Pancreas (tissue), 10 donors: ENCODE data around the gene FOXC2. TPM values are rescaled to one million over a fixed set of nuclear protein-coding genes. Genes with fewer than 3 reads are reported as not detected.

ENCODE experiments used
- ATAC-seq, 4 donors: fragments of 200-7000 bp; cut with Tn5 transposase; one replicate each; pipeline versions ENCODE4 v1.8.0 to v1.9.1; 2020; ENCODE audit warnings: mild to moderate bottlenecking in 4 of 4, moderate library complexity in 4 of 4
- DNase-seq, 6 donors: peaks; one replicate each; pipeline ENCODE4 v3.0.0-alpha.2; 2020
- FAIRE-seq: peaks from 2 replicates; lab custom pipeline; 2012; peaks lifted over from hg19 to GRCh38; lab: Jason Lieb, UNC
- H3K27ac ChIP-seq, 4 donors: fragments of 200-600 bp; sonication (generic); 1 replicate in 3 of 4; 2 replicates in 1 of 4; pipeline versions ENCODE4 v1.5.0 to v1.8.0; 2020
- H3K27me3 ChIP-seq, 4 donors: fragments of 200-600 bp; one replicate each; pipeline ENCODE4 v1.8.0; 2021
- H3K36me3 ChIP-seq, 3 donors: fragments of 200-600 bp; sonication (generic) in 1 of 3; one replicate each; pipeline versions ENCODE4 v1.5.0 to v1.8.0; 2020 to 2021
- H3K4me1 ChIP-seq, 3 donors: fragments of 200-600 bp; one replicate each; pipeline ENCODE4 v1.8.0; 2021
- H3K4me3 ChIP-seq, 4 donors: fragments of 200-600 bp; sonication (generic) in 2 of 4; one replicate each; pipeline versions ENCODE4 v1.5.0 to v1.8.0; 2020 to 2021
- H3K9me3 ChIP-seq, 4 donors: fragments of 200-600 bp; one replicate each; pipeline ENCODE4 v1.8.0; 2021
- WGBS, 2 donors: extraction: QIAGEN DNeasy Blood & Tissue Kit; methylation state at CpG; one replicate each; pipeline ENCODE4 v1.1.7; 2013; 5-methylcytosine and 5-hydroxymethylcytosine counted together
- intact Hi-C, 3 donors: fragments of 100-400 bp; cut with DNase I; formaldehyde crosslinking; loops; one replicate each; pipeline versions ENCODE4 v1.11.1 to v1.14.2; 2022
- polyA plus RNA-seq, 2 donors: library from polyadenylated mRNA; stranded (reverse); fragments of 200-250 nt; gene quantifications; one replicate each; pipeline ENCODE4 v1.2.3, GENCODE V29; 2013
- total RNA-seq, 6 donors: library from RNA; stranded (reverse); fragmentation: NEBNext Ultra II Directional in 4 of 6; extraction: Animal tissue kit (Norgen Biotek cat#: 25700) in 4 of 6; gene quantifications; one replicate each; pipeline versions ENCODE4 v1.2.1 to v1.2.4, GENCODE V29; 2021 to 2023
- TF ChIP-seq, protein P1 (sequence below), 4 donors: fragments of 200-600 bp; sonication (generic) in 3 of 4; IDR thresholded peaks; one replicate each; pipeline versions ENCODE4 v1.5.0 to v1.8.0; 2021; ENCODE audit warnings: antibody characterized with exemption in 4 of 4
- donor health status: healthy with polysubstance abuse.
- donor health status: DM: no; HTN: no; CAD: no; lungs with moderate emphysema.
- donor health status: DM: no; HTN: no; CAD: no.
- donor health status: control.
- donor health status: control.
- donor health status: Bipolar disorder and iron deficiency.
- donor health status: DM: yes; HTN: yes; CAD: no.
- donor health status: DM: no; HTN: no; CAD: no.
- donor health status: DM: no; HTN: no; CAD: no.
- donor health status: DM: yes; HTN: yes; CAD: no.

The FOXC2 gene
- total and polyA plus RNA-seq, 8 donors = 0.06 to 0.23 (median 0.17) TPM; not detected in 3

DNA sequence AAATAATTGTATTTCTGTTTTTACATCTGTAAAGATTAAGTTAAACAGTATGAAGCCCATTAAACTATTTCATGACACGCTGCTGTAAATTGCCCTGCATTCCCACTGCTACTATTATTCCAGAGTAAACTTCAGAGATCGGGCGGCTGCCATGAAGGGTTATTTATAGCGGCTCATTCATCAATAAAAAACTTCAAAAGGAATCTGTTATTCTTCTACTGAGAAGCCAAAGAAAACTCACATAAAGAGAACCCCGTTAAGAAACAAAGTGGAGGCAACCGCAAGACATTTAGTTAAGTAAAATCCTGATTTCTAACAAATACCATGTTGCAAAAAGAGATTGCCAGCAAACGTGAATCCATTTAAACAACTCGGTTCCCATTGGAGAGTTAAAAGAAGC, 28.1 kb downstream of the FOXC2 start:
- H3K4me1 ChIP-seq = no peaks in the 10 kb centered on the region
- H3K27me3 ChIP-seq = peaks cover 0 to 7% (median 2%) of the 10 kb centered on the region in 4 donors
- DNase-seq (no peak), ATAC-seq (no peak), FAIRE-seq (no peak)
- no peak overlapping the region for H3K27ac ChIP-seq
- TF ChIP-seq, protein P1, sequence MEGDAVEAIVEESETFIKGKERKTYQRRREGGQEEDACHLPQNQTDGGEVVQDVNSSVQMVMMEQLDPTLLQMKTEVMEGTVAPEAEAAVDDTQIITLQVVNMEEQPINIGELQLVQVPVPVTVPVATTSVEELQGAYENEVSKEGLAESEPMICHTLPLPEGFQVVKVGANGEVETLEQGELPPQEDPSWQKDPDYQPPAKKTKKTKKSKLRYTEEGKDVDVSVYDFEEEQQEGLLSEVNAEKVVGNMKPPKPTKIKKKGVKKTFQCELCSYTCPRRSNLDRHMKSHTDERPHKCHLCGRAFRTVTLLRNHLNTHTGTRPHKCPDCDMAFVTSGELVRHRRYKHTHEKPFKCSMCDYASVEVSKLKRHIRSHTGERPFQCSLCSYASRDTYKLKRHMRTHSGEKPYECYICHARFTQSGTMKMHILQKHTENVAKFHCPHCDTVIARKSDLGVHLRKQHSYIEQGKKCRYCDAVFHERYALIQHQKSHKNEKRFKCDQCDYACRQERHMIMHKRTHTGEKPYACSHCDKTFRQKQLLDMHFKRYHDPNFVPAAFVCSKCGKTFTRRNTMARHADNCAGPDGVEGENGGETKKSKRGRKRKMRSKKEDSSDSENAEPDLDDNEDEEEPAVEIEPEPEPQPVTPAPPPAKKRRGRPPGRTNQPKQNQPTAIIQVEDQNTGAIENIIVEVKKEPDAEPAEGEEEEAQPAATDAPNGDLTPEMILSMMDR (IDR thresholded peaks at IDR 0.05) = no peak
- intact Hi-C loops = no loop called here
- 7 to 12% methylated on average over 8 of the region's 8 CpGs for WGBS, 2 donors
- no peaks in the 10 kb centered on the region for H3K9me3 ChIP-seq
- H3K36me3 ChIP-seq = no peaks in the 10 kb centered on the region
- H3K4me3 ChIP-seq = no peak overlapping the region

DNA sequence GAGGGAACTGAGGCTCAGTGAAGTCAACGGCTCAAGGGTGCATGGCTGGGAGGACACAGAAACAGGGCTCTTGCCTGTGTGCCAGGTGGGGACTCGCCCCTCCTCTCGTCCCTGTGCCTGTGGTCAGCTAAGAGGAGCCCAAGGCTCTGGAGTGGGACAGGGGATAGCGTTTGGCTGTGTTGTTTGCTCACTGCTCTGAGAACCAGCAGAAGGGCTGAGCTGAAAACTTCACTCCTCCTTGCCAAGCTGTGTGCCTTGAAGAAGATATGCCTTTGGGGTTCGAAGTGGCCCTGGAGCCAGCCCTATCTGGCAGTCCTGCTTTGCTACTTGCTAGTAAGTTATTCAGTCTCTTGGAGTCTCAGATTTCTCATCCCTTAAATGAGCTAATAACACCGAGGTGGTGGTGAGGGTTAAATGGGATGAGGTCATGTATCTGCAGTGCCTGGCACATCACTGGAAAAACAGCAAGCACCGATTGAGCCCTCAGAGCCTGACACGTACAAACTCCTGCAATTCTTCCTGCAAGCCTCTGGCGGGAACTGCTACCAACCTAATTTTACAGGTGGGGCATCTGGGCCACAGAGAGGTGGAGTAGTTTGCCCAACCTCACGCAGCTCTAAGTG, 29.5 kb downstream of the FOXC2 start:
- FAIRE-seq = no peak
- H3K27me3 ChIP-seq = peaks cover 0 to 6% (median 2%) of the 10 kb centered on the region in 4 donors

DNA sequence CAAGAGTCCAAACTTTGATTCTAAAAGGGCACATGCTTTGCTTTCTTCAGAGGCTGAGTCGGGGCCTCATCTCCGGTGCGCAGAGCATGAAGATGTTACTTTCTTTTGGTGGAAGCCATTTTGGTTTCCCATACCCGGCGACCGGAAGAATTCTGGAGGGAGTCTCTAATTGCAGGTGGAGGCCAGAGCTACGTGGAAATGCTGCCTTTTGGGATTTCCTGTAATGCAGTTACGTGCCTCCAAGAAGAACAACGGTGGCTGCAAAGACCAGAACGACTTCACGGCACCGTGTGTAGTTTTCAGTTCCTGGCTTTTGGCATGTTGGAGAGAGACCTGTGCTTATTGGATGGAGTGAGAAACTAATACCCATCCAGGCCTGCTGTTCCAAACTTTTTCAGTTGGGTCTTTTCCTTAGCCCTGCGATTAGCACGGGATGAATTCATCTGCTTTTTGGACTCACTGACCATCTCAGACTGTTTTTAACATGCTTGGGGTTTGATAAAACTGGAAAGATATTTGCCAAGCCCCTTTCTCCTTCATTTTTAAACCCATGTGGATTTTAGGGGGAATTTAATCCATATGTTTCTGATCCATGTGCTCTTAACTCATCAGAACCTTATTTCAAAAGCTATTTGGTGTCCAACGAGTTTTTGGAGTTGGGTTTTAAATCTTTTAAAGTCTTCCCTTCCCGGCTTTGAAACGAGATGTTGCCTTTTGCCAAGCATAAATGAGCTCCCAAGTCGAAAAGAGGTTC, 30.7 kb downstream of the FOXC2 start:
- DNase-seq = no peak
- Histone ChIP-seq H3K36me3 (no peaks in the 10 kb centered on the region), H3K4me3 (no peak overlapping the region), H3K27me3 (peaks cover 0 to 11% (median 2%) of the 10 kb centered on the region in 4 donors), H3K9me3 (no peaks in the 10 kb centered on the region), H3K27ac (no peak overlapping the region), H3K4me1 (no peaks in the 10 kb centered on the region)
- FAIRE-seq = no peak
- TF ChIP-seq, protein P1 (IDR thresholded peaks at IDR 0.05) = no peak
- 68 to 72% methylated on average over 18 of the region's 18 CpGs for WGBS, 2 donors
- intact Hi-C loops = no loop called here
- no peak for ATAC-seq

More for the DNA sequence above, 29.5 kb downstream of the FOXC2 start:
- H3K4me1 ChIP-seq = no peaks in the 10 kb centered on the region
- no peak for DNase-seq
- intact Hi-C loops = no loop called here
- no peak overlapping the region for H3K4me3 ChIP-seq
- TF ChIP-seq, protein P1 (IDR thresholded peaks at IDR 0.05) = no peak
- H3K9me3 ChIP-seq = no peaks in the 10 kb centered on the region
- no peak for ATAC-seq
- no peaks in the 10 kb centered on the region for H3K36me3 ChIP-seq
- WGBS, 2 donors = 35 to 38% methylated on average over 10 of the region's 10 CpGs
- H3K27ac ChIP-seq = no peak overlapping the region

DNA sequence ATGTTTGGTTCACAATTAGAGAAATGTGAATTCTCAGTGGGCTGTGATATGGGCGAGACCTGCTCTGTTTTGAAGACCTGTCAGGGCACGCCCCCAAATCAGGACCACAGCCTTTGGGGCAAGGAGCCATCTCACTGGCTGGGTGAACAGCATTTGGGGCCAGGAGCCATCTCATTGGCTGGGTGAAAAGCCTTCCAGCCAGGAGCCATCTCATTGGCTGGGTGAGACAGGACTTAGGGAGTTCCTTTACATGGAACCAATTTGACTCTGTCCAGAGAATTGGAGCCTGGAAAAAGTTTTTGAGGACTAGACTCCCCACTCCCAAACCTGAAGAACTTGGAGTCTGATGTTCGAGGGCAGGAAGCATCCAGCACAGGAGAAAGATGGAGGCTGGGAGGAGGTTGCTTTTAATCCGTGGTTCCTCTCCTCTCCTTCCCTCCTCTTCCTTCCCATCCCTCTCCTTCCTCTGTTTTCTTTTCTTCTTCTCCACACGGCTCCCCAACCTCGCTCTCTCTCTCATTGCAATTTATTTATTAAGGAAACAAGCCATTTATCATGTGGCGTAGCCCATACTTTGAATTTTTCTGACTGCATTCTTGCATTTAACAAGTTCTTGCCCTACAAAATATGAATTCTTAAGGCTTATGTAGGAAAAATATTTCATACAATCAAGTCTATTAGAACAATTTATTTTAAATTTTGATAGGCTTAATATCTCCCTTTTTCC, 31.4 kb downstream of the FOXC2 start:
- FAIRE-seq = no peak
- peaks cover 0 to 11% (median under 1%) of the 10 kb centered on the region in 4 donors for H3K27me3 ChIP-seq
- H3K4me3 ChIP-seq = no peak overlapping the region
- no peak for DNase-seq
- no peaks in the 10 kb centered on the region for H3K36me3 ChIP-seq
- ATAC-seq = no peak
- H3K4me1 ChIP-seq = no peaks in the 10 kb centered on the region
- WGBS, 2 donors = 33 to 47% methylated on average over 7 of the region's 7 CpGs
- no peak overlapping the region for H3K27ac ChIP-seq
- TF ChIP-seq, protein P1 (IDR thresholded peaks at IDR 0.05) = no peak
- no peaks in the 10 kb centered on the region for H3K9me3 ChIP-seq
- intact Hi-C loops = no loop called here
